ENCODE data around the gene CPB2. TPM values are rescaled to one million over a fixed set of nuclear protein-coding genes. Genes with fewer than 3 reads are reported as not detected.

CPB2 gene
- total RNA-seq, 1 experiment from 2014 or later: not detected

DNA sequence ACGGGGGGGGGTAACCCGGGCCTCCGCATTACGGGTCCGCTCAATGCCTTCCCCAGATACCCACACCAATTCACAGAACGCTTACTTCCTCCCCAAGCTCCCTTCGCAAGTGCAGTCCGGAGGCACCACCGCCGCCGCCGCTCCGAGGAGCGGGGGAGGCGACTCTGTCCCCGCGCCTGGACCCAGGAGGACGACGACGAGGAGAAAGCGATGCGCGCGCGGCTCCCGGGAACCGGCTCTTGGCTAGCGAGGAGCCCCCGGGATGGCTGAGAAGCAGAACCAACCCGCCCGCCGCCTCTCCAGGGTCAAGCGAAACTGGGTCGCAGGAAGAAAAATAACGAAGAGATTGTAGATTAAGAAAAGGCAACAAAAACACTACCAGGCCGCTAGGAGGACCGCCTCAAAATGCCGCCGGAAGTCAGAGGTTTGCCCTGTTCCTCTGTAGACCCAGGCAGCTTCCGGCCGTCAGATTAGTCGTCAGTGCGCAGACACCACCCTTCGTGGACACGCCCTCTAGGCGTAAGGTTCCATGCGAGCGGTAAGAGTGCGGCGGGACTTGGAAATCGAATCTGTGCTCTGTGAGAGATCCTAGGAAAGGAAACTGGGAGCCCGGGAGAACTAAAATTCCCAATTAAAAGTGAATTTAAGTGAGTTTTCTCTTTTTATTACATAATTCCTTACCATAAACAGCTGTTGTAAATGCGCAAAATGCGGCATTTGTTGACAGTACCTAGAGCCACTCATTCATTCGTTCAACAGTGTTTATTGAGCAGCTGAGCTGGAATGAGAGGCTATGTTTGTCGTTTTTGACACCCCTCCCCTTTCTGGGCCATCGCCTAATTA, 52.3 kb downstream of the CPB2 start, which contains the start of gene ZC3H13:
ZC3H13 (minus strand) TSS at position 428 of the 843 bp plus-strand sequence. CDS start 7,239 bp downstream, outside the sequence.
- DNase-seq (ENCODE audit: low spot score): peak; percentile 91

- no peak for DNase-seq (ENCODE audit: low spot score)
Measured at GRCh38 chr13:46051968-46052318, 52.9 kb downstream of the CPB2 start.

- DNase-seq (ENCODE audit: low spot score): no peak
Measured at GRCh38 chr13:46050771-46051170, 54.1 kb downstream of the CPB2 start.

DNA sequence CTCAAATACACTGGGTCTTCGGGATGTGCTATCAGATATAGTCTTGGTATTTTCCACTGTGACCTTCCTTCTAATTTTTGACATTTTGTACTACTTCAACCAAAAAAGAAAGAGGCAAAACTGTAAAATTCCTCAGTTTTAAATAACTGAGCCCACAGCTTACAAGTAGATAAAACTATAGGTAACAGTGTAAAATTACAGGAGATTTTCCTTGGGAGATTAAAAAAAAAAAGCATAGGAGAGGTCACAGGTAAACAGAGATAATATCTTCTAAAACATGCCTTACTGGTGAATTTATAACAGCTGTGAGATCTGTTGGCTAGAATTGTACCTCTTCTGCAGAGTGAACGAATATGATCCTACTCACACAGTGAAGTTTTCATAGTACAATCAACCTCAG, 59.4 kb downstream of the CPB2 start:
- no peak for DNase-seq (ENCODE audit: low spot score)

- no peak for DNase-seq (ENCODE audit: low spot score)
Measured at GRCh38 chr13:46043647-46044046, 61.2 kb downstream of the CPB2 start.

GRCh38 chr13:46041419-46041839, 63.4 kb downstream of the CPB2 start:
- DNase-seq (ENCODE audit: low spot score): no peak

GRCh38 chr13:46040763-46041162, 64.1 kb downstream of the CPB2 start:
- no peak for DNase-seq (ENCODE audit: low spot score)

DNA sequence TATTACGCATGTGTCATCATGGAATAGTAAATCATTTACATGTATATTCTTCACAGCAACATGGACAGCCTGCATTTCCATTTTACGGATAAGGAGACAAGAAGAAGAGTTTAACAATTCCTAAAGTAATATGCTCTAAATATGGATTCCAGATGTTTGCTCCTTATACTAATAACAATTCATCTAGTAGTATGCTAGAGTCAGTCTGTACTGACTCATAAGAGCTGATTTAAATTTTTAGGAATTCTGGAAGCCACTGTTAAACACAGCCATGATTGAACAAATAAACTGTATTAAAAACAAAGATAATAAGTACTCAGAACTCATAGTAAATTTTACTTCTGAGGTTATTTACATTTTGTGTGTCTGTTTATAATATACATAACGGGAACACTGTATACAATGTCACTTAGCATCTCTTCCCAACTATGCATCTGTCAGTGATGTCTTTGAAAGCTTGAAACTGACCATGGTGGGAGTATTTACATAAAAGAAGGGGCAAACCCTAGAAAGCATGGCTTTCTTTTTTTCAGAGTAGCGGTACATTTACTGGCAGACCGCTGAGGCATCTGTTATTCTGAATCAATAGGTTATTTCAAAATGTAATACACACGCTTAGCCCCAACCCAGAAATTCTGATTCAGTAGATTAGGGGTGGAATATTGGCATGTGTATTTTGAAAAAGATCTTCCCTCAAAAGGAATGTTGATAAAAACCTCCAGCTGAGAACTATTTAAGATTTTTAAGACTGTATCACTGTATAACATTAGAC, 65.2 kb downstream of the CPB2 start:
- no peak for DNase-seq (ENCODE audit: low spot score)

GRCh38 chr13:46038296-46038695, 66.5 kb downstream of the CPB2 start:
- no peak for DNase-seq (ENCODE audit: low spot score)

DNA sequence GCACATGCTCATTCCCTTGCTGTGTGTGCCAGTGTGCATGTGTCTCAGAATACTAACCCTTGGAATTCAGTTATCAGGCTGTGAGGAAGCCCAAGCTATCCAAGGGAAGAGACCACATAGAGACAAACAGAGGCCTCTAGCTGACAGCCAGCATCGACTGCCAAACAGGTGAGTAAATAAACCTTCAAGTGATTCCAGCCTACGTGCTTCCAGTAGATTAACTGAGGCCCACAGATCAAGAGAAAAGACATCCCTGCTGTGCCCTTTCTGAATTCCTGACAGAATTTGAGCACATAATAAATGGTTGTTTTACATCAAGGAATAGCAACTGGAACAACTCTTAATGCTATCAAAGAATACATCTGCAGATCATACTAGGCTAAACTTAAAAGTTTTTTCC, 69.8 kb downstream of the CPB2 start:
- DNase-seq (ENCODE audit: low spot score): no peak

GRCh38 chr13:46032341-46032740, 72.5 kb downstream of the CPB2 start:
- no peak for DNase-seq (ENCODE audit: low spot score)

DNA sequence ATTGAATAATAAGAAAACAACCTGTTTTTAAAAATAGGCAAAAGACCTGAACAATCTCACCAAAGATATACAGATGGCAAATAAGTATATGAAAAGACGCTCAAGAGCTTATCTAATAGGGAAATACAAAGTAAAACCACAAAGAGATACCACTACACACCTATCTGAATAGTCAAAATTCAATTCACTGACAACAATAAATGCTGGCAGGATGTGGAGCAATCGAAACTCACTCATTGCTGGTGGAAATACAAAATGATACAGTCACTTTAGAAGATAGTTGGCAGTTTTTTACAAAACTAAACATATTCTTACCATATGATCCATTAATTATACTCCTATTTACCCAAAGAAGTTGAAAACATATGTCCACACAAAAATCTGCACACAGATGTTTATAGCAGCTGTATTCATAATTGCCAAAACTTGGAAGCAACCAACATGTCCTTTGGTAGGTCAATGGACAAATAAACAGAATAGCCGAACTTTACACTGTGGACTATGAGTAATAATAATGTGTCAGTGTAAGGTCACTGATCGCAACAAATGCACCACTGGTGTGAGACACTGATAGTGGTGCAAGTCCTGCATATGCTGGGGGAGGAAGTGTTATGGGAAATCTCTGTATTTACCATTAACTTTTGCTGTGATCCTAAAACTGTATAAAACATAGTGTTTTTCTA, 73.1 kb downstream of the CPB2 start:
- no peak for DNase-seq (ENCODE audit: low spot score)

GRCh38 chr13:46025157-46025556, 79.7 kb downstream of the CPB2 start:
- DNase-seq (ENCODE audit: low spot score): no peak

GRCh38 chr13:46022481-46022880, 82.4 kb downstream of the CPB2 start:
- no peak for DNase-seq (ENCODE audit: low spot score)

GRCh38 chr13:46016216-46016615, 88.6 kb downstream of the CPB2 start:
- DNase-seq (ENCODE audit: low spot score): no peak

DNA sequence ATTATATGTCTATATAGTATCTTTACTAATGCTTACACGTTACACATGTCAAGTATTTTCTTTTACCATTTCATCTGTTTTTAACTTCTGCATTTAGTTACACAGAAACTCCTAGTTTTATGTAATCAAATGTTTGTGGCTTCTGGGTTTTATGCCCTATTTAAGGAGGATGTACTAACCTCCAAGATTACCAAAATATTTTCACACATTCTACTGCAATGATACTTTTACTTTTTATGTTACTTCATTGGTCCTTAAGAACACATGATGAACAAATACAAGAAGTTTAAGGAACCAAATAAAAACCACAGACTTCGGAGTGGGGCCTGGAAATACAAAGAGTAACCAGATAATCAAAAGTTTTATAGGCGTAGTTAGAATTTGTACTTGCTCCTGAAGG, 89.5 kb downstream of the CPB2 start:
- no peak for DNase-seq (ENCODE audit: low spot score)

DNA sequence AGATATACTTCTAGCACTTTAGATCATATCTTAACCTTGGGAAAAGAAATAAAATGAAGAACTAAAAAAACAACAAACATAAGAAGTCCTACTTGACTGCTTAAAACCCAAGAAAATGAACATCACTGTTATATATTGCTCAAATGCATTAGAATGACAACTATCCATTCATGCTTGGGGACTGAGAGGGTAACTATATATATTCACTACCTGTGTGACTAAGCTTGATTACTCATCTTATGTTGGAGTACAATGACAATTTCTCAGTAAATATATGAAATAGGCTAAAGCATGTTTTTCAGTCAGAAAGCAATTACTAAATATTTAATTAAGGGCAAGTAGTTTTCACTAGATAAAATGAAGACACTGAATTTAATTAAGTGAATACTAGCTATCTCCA, 92.4 kb downstream of the CPB2 start:
- no peak for DNase-seq (ENCODE audit: low spot score)

DNA sequence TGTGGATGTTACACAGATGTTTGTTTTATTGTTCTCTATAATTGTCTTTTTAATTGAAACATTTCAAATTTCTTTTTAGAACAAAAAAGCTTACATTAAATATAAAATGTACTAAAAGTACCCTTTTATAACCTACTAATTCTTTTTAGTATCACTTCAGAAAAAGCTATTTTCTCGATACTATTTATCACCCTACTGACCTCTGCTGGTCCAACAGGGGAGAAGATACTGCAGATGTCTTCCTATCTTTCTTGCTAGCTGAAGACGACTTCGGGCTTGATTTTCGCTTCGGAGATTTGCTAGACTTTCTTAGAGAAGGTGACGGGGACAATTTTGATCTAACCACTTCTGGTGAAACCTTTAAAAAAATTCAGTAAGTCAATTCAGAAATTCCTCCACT, 94.7 kb downstream of the CPB2 start:
- peak; percentile 4 for DNase-seq (ENCODE audit: low spot score)

DNA sequence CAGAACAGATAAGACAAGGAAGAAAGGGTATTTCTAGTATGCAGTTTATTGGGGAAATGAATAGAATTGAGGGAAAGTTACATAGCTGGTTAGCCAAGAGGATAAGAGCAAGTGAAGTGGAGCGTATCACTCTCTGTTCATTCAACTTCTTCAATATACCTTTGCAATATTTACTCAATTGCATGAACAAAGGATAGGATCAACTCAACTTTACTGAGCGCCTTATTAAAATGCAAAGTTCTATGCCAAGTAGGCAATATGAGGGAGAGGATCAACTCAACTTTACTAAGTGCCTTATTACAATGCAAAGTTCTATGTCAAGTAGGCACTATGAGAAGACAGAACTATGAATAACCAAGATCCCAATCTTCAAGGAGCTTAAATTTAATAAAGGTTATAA, 96.2 kb downstream of the CPB2 start:
- DNase-seq (ENCODE audit: low spot score): no peak

DNA sequence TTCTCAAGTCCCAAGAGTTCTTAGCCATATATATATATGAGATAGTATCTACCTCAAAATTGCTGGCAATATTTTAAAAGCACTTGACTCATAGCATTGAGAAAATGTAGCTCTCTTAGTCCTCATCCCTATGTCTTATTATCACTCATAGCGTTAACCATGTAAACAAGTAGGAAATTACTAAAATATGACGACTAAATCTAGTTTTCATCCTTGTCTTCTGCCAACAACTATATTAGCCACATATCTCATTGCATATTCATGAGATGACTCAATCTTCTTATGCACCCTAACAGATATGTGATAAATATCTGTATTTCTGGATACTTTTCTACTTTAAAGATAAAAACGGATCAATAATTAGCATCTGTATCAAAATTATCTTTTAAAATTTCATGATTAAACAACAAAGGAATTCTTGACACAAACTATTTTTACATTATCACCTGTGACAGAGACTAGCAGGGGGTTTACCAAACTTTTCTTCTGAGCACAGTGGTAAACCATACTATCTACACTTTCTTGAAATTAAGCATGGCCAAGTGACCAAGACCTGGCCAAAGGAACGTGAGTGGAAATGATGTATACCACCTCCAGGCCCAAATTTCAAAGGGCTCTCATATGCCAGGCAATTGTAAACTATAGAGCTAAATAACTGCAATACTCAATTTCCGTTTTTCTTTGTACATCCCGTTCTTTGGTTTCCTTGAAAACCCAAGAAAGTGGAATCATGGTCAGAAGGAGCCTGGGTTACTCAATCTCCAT, 98.0 kb downstream of the CPB2 start:
- DNase-seq (ENCODE audit: low spot score): no peak

DNA sequence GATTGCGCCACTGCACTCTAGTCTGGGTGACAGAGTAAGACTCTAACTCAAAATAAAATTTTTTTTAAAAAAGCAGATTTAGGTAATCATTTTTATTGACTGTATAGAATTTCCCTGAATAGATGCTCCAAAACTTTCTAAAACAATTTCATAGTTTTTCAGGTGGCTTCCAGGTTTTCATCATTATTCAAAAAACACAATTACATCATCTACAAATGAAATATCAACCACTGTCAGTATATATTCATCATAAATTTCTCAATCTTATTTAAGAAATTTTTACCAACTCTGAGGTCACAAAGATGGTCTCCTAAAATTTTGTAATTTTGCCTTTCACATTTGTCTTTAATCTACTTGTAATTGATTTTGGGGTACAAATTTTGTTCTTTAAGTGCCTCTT, 100.3 kb downstream of the CPB2 start:
- no peak for DNase-seq (ENCODE audit: low spot score)
